SK-N-MC (cell line): ENCODE data around the gene LRMDA.

Source experiments
- EZH2 ChIP-seq: fragments of 200-600 bp; sonication (generic); IDR thresholded peaks from one replicate; pipeline ENCODE4 v1.6.1; 2017; ENCODE audit warnings: antibody characterized with exemption
- FOXP2 ChIP-seq: optimal IDR thresholded peaks from 2 replicates; pipeline ENCODE3; 2011; ENCODE audit warnings: mild to moderate bottlenecking, moderate library complexity; ENCODE audit not compliant: insufficient read depth; ENCODE audit errors: extremely low read length, control extremely low read depth
- POLR2AphosphoS5 ChIP-seq: IDR thresholded peaks from 2 replicates; pipeline ENCODE4 v1.6.1; 2012; ENCODE audit warnings: mild to moderate bottlenecking, low read depth, low read length, borderline replicate concordance

GRCh38 chr10:75999001-75999400 lies 567.6 kb downstream of the LRMDA start:
- TF ChIP-seq EZH2 (no peak), POLR2AphosphoS5 (no peak), FOXP2 (no peak)
